ENCODE results near the gene DHX57. TPM values are rescaled to one million over a fixed set of nuclear protein-coding genes. Genes with fewer than 3 reads are reported as not detected.

Gene DHX57
- total and polyA plus RNA-seq, 2 donors (not counting 3 experiments of a cell fraction or from before 2014, with no cell fraction given): 8.7 to 28.2 TPM

GRCh38 chr2:38754506-38754905 lies 121.2 kb downstream of the DHX57 start:
- peaks cover 3% of the 10 kb centered on the region for H4K20me1 ChIP-seq (replicated peaks; ENCODE audit: control insufficient read depth, extremely low read depth, insufficient read depth, low read length)
- no peak for FAIRE-seq
- H3K27ac ChIP-seq (ENCODE audit: insufficient read depth, low read depth, low read length): no peak overlapping the region
- intact Hi-C loops (cut with micrococcal nuclease): no loop called here
- H3K4me3 ChIP-seq (replicated peaks in 1 of 3; ENCODE audit: insufficient read depth in 1 of 3, low read depth in 1 of 3, low read length in 3 of 3): peak overlapping the region in 1 of 3 experiments; percentile 8
- no peaks in the 10 kb centered on the region for H3K36me3 ChIP-seq (ENCODE audit: control insufficient read depth in 2 of 2, extremely low read depth in 1 of 2, insufficient read depth in 2 of 2, low read length in 2 of 2)
- peaks cover 7% of the 10 kb centered on the region for H3K4me1 ChIP-seq (ENCODE audit: control insufficient read depth, extremely low read depth, insufficient read depth, low read length)
- no peak for TF ChIP-seq POLR2AphosphoS5 (IDR thresholded peaks at IDR 0.05; ENCODE audit: insufficient read depth, low read depth, low read length)
- TF ChIP-seq JUN (IDR thresholded peaks at IDR 0.05; ENCODE audit: borderline replicate concordance, insufficient read depth, insufficient read length, low read depth): no peak
- no peak for TF ChIP-seq CTCF (IDR thresholded peaks at IDR 0.05; ENCODE audit: extremely low read depth in 1 of 2, insufficient read depth in 1 of 2, low read depth in 1 of 2, low read length in 2 of 2)
- no peak for TF ChIP-seq MYC (IDR thresholded peaks at IDR 0.05; ENCODE audit: low read depth, low read length)
- no peak for TF ChIP-seq FOS (IDR thresholded peaks at IDR 0.05; ENCODE audit: borderline replicate concordance, insufficient read depth, low read length)
- no peak for TF ChIP-seq EZH2 (IDR thresholded peaks at IDR 0.05; ENCODE audit: borderline replicate concordance, low read depth, low read length, severe bottlenecking)
- no peak for TF ChIP-seq MAX (IDR thresholded peaks at IDR 0.05; ENCODE audit: insufficient read depth, insufficient read length)
- peak overlapping the region; percentile 62 for H3K4me2 ChIP-seq (ENCODE audit: insufficient read depth, low read length)
- POLR2A ChIA-PET: no interaction called here
- CTCF ChIA-PET: interaction anchor here (1.0 kb wide), 1 partner anchor 80 kb away, joined by 3 read pairs; no protein-coding TSS in a partner anchor
- H3K27me3 ChIP-seq (ENCODE audit: control insufficient read depth in 2 of 2, insufficient read depth in 2 of 2, low read length in 2 of 2): no peaks in the 10 kb centered on the region
- no TSS peak for BruUV-seq (replicated peaks)
- dilution Hi-C loops (cut with MboI; ENCODE audit: extremely low pct_ligation_motif_present, low sequenced_read_pairs): no loop called here
- no peaks in the 10 kb centered on the region for H3K9me1 ChIP-seq (replicated peaks; ENCODE audit: control insufficient read depth, extremely low read depth, insufficient read depth, low read length)
- H3K79me2 ChIP-seq (ENCODE audit: control insufficient read depth, insufficient read depth, low read length): peaks cover 16% of the 10 kb centered on the region
- H3K9me3 ChIP-seq (replicated peaks; ENCODE audit: control insufficient read depth, insufficient read depth, low read length): no peaks in the 10 kb centered on the region
- no peak overlapping the region for H2AFZ ChIP-seq (ENCODE audit: low read depth, low read length)
- DNase-seq (ENCODE audit: low read depth, low spot score): no peak
- peak overlapping the region; percentile 47 for H3K9ac ChIP-seq (replicated peaks; ENCODE audit: extremely low read depth, insufficient read depth, low read length)
